Activated CD4-positive, alpha-beta T cell treated with anti-CD3 and anti-CD28 coated beads, Interleukin-2, amount 50 U/mL, for 4 hours (primary cell): Measurements from ENCODE around the gene FAM200C.

Source experiments
- DNase-seq, 2 experiments: peaks; one replicate each; pipeline ENCODE4 v3.0.0-alpha.2; 2020

FAM200C gene

DNA sequence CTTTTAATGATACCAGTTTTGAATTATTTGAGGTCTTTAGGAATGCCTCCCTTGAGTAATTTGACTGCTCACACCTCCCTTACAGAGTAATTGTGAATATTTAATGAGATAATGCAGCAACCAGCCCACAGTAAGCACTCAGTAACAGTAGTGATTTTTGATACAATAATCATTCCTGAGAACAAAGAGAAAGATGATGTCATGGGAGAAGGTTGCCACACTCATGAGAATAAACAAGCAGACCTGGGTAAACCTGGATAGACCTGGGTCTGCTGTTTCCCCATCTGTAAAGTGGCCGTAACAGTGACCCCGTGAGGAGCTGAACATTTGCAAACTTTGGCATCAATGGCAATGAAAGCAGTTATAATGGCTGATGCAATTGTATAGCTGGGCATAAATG is 33.6 kb downstream of the FAM200C start:
- DNase-seq = no peak

DNA sequence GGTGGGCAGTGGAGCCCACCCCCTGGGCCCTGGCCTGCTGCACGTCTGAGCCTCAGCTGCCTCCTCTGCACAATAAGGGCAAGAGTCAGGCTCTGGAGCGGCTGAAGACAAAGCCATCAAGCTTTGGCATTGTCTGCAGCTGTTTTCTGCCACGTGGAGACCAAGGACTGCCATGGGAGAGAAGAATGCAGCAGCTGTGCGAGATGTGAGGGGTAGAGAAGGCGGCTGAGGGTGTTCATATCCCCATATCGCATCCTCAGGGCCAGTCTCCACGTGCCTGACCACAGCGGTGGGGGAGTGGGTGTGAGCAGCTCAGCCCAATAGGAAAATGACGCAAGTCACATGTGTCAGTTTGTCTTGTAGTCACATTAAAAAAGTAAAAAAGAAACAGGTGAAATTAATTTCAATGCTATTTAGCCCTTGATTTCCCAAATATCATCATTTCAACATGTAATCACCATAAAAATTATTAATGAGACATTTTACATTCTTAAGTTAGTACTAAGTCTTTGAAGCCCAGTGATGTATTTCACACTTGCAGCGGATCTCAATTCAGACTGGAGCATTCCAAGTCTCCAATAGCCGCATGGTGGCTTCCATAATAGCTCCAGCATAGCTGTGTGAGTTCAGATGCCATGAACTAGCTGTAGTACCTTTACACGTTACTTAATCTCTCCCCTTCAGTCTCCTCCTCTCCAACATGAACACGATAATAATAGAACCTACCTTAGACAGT is 36.0 kb downstream of the FAM200C start:
- DNase-seq = no peak

DNA sequence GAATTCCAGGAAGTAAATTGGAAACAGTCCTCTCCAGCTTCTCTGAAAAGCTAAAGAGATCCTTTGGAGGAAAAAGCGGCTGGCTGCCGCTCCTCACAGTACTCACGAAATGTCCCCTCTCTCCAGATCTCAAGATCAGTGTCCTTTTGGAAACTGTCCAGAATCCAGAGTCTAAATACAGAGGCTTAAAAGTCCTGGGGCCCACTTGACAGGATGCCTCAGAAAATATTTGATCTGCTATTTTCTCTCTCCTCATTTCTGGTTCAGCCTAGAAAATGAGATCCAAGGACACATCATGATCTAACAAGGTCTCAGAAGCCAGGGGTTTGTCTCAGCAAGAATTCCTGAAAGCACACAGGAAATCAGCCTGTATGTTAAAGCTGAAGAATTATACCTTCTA is 36.6 kb downstream of the FAM200C start:
- no peak for DNase-seq

DNA sequence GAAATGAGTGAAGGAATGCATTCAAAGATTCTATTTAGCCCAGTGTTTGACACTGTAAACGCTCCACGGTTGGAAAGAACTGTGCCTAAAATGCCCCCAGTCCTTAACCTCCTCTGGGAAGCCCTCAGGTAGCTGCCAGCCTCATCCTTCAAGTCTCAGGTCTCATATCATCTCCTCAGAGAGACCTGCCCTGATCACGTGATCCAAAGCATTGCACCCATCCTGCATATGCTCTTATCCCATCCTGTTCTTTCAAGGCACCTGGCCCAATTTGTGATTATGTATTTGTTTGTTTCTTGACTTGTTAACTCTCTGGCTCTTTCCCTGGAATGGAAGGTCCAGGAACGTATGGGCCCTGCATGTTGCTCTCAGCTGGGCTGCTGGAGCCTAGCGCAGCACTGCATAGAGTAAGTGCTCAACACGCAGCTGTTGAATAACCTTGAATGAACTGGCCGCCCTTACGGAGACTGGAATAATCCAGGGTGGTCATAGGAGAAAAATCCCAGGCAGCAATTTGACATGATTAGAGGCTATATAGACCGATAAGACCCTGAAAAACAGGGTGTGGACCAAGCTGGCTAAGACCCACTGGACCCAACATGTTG is 38.1 kb downstream of the FAM200C start:
- no peak for DNase-seq

DNA sequence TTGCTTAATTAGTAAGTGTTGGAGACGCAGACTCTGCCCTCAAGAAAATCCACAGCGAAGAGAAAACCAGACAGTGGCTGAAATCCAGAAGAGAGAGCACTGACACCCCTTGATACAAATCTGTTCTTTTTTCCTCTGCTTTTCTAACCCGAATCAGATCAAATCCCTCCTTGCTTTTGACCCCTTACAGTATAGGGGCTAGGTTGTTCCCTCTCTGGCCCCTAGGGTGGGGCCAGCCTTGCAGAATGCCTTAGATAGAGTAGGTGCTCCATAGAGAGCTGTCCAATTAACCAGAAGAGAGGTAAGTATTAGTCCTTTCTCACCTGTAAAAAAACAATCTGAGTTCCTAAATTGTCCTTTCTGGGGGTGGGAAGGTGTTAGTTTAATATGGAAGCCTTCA is 39.5 kb downstream of the FAM200C start:
- DNase-seq = no peak

DNA sequence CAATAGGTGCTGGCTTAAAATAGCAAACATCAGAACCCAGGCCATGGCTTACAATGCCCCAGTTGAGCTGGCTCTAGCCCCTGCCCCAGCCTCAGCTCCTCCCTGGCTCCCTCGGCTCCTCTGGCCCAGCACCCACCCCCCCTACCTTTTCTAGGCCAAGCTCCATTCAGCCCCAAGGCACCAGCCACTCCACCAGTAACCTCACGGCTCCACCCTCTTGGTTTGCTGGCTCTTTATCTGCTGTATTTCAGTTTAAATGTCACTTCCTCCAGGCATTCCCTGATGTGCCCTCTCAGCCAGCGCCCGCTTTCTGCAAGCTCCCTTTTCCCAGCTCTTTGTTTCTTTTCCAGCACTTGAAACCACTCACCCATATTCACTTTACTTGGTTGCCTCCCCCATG is 40.0 kb downstream of the FAM200C start:
- no peak for DNase-seq

DNA sequence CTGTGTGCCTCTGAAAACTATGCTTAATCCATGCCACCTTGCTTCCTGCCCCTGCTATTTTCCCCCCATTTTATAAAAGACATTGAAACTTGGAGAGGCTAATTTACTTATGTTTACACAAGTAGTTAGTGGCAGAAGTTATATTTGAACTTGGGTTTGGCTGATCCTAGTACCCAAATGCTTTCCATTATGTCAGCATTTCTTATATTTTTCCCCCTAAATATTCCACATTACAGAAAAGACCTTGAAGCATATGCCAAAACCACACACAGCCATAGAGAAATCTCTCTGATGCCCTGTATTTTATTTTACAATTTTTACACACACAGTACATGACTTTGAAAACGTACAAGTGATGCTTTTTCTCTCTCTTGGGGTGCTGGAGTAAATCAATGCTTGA is 40.6 kb downstream of the FAM200C start:
- DNase-seq = no peak

DNA sequence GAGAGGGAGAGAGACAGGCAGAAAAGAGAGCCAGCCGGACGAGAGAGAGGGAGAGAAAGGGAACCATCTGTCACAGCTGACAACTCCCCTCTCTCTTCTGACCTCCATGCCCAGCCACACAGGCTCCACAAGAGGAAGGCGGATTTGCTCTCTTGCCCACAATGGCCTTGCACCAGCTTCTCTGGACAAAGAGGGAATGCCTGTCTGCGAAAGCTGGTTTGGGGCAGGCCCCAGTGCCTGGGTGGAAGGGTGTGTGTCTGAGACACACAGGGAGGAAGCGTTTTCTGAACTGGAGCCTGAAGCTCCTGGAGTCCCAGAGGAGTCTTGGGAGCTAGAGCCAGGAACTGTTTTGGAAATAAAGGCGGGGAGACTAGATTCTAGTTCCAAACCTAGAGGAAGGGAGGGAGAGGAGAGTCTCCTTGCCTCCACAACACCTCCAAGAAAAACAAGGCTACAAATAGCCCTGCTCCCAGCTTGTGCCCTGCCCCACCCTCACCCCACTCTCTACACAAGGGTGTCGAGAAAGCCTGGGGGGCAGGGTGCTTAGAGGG is 41.9 kb downstream of the FAM200C start:
- DNase-seq = no peak

DNA sequence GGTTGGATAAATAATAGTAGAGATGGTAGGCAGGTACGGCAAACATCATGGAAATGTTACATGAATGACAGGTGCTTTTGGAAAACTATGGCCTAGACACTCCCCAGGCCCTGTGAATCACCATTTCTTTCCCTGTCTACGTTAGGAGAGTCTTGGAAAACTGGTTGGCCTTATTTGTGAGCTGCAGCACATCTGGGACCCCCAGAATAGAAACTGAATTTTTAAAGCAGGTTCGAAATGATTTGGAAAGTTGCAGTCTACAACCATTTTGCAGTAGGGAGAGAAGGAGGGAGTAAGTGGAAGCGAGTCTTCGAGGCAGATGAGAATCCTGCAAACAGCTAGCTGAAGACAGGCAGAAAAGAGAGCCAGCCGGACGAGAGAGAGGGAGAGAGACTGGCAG is 42.5 kb downstream of the FAM200C start:
- no peak for DNase-seq

DNA sequence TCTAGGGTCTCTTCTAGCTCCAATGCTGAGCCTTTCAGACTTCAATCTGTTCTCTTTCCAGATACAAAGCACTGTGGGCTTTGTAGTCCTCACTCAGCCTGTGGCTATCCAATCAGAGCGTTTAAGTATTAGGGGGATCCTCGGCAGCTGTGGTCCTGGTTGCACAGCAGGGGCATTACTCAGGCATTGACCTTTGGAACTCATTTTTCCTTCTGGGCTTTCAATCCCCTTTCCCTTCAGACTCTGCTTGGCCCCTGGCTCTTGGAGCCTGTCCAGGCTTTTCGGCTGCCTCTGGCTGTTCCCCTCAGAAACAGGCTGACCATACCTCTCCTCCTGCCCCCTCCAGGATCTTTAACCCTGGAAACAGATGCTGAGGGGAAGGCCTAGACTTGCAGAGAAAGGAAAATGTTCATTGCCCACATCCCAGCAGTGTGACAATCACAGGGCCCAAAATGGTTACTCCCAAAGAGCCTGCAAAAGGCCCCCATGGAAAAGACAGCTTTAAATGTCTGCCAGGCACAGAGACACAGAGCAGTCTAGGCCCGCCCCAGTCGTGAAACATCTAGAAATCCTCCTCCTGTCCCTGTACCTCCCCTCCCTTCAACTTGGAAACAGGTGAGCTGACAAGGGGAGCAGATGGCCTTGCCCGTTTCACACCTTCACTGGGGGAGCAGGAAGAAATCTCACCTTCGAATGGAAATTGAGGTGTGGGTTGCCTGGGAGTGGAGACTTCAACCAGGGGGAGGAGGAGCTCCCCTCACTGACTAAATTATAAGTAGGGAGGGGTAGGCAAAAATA is 43.1 kb downstream of the FAM200C start:
- no peak for DNase-seq

DNA sequence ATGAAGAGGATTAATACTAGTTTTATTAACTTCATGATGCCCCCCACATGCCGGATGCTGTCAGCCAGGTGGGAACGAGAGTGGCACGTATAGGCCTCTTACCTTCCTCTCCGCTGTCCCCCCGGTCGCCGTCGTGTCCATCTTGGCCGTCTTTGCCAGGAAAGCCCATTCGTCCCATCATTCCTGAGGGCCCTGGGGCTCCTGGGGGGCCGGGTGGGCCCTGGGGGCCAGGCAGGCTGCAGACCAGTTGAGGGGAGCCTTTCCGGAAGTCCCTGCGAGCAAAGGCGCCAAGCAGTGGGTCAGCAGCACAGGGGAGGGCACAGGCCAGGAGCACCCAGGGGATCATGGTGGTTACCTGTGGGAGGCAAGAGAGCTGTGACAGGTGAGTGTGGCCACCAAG is 45.2 kb downstream of the FAM200C start:
- DNase-seq = no peak

DNA sequence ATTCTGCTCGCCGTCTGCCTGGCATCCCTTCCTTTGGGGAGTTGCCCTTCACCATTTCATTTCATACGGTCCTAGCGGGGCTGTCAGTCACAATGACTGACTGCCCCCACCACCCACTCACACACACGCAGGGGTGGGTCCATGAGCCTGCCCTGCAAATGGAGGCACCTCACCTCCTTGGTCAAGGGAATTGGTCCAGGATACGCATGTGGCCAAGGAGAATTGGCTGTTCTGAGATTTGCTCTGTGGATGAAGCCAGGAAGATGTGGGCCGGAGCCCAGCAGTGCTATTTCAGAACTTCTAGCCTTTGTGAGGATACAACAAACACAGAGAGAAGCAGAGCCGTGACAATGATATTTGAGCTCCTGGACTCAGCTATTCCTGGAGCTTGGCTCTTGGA is 46.5 kb downstream of the FAM200C start:
- no peak for DNase-seq

DNA sequence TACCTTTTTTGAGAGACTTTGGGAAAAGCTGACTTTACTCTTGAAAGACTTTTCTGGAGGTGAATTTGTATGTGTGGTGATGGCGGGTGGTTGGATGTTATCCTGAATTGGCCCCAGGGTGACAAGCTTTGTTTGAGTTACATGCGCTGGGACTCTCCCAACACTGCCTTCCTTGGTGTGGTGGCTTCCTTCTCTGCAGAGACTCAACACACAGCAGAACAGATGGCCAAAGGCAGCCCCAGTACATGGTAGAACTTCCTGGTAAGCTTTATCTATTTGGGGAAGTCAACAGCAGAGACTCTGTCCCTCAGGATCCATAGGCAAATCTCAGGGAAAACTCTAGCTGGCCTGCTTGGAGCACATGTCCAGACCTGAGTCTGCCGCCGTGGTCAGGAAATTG is 47.5 kb downstream of the FAM200C start:
- DNase-seq = no peak

DNA sequence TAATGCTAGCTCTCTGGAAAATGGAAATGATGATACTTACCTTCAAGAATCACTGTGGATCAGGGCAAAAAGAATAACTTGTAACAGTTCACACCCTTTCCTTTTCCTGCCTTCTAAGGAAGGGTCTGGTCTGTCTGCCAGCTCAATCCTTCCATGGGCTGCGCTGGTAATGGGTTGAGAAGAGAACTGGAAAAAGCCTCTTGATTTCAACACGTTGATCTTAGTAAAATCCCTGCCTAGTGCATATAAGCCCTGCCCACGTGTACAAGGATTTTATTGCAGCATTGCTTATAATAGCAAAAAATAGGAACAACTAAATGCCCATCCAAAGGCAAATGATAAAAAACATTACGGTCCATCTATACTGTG is 49.9 kb downstream of the FAM200C start:
- DNase-seq = no peak

DNA sequence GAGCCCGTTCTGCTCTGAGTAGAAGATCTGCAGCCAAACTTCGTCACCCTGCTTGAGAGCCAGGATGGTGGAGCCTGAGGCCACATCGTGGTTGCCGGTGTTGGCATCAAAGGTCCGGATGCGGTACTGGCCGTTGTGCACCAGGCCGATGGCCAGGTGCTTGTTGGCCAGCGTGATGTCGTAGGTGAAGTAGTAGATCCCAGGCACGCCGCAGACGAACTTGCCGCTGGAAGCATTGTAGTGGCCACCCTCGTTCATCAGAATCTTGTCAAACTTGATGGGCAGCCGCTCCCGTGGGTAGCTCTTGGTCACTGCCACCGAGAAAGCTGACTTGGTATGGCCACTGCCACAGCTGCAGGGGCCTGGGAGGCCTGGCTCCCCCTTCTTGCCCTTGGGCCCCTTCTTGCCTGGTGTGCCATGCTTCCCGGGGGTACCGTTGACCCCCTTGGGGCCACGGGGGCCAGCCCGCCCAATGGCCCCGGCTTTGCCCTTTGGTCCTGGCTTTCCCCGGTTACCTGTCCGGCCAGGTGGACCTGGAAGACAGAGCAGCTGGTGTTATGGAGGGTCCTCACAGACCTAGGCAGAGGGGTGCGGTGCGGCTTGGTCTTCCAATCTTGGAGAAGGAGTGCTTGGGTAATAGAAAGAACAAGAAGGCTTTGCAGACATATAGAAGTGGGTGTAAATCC is 50.5 kb downstream of the FAM200C start:
- no peak for DNase-seq

DNA sequence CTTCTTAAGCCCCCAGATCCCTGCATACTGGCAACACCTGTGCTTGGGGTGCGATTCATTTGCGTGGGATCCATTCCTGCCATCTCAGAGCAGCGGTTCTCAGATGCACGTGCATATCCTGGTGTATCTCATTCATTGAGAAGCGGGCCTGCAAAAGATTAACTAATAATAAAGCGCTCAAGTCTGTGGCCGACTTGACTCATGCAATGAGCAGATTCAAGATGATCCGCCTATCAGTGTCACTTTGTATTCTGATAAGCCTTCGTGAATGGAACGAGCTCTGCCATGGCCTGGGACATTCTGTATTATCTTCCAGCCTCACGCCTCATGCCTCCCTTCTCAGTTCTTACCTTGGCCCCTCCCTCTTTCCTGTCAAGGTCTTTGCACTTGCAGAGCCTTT is 51.8 kb downstream of the FAM200C start:
- DNase-seq = no peak

DNA sequence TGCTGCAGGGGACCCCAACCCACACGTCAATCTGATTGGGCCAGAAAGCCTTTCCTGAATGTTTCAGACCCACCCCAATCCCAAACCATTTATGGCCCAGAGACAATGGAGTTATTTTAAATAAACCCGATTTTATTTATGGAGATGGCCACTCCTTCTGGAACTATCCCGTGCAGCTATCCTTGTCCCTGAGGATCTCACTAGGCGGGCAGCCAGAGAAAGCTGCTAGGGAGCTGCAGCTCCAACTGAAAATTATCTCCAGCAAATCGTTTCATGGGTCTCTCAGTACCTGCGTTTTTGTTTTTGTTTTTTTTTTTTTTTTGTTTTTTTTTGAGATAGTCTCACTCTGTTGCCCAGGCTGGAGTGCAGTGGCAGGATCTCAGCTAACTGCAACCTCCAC is 52.4 kb downstream of the FAM200C start:
- no peak for DNase-seq
